PC-9 (cell line): ENCODE results near the gene MARCHF2.

ENCODE experiments used
- EZH2 ChIP-seq: fragments of 200-600 bp; sonication (generic); IDR thresholded peaks from 2 replicates; pipeline ENCODE4 v1.8.0; 2017; ENCODE audit warnings: antibody characterized with exemption, low read depth
- TF ChIP-seq, protein P1 (sequence below): fragments of 200-600 bp; sonication (generic); conservative IDR thresholded peaks from 2 replicates; pipeline ENCODE4 v1.6.1; 2017; ENCODE audit warnings: mixed run types, antibody characterized with exemption, mild to moderate bottlenecking, moderate library complexity

DNA sequence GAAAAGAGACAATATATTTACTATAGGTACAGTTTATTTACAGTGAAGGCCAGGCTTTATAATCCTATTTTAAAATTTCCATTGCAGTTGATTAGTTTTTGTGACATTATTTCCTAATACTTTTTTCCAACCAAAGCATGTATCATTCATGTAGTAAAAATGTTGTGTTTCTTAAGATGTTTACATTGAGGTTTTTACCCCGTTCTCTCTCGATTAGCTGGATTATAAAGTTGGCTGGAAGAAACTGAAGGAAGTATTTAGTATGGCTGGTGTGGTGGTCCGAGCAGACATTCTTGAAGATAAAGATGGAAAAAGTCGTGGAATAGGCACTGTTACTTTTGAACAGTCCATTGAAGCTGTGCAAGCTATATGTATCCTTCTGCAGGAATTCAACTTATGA, 52.9 kb downstream of the MARCHF2 start:
- TF ChIP-seq, protein P1, sequence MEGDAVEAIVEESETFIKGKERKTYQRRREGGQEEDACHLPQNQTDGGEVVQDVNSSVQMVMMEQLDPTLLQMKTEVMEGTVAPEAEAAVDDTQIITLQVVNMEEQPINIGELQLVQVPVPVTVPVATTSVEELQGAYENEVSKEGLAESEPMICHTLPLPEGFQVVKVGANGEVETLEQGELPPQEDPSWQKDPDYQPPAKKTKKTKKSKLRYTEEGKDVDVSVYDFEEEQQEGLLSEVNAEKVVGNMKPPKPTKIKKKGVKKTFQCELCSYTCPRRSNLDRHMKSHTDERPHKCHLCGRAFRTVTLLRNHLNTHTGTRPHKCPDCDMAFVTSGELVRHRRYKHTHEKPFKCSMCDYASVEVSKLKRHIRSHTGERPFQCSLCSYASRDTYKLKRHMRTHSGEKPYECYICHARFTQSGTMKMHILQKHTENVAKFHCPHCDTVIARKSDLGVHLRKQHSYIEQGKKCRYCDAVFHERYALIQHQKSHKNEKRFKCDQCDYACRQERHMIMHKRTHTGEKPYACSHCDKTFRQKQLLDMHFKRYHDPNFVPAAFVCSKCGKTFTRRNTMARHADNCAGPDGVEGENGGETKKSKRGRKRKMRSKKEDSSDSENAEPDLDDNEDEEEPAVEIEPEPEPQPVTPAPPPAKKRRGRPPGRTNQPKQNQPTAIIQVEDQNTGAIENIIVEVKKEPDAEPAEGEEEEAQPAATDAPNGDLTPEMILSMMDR: no peak
- no peak for TF ChIP-seq EZH2
